H1 (cell line): ENCODE results near the gene LLGL1. TPM values are rescaled to one million over a fixed set of nuclear protein-coding genes. Genes with fewer than 3 reads are reported as not detected.

Source experiments
- CTCF ChIA-PET: fragments of 300-600 bp; sonication (Branson Sonifier 250); formaldehyde crosslinking; loops from one replicate; lab custom pipeline; 2021; ENCODE audit not compliant: partially characterized antibody; lab: Charles Lee
- POLR2A ChIA-PET: fragments of 300-600 bp; sonication (Branson Sonifier 250); formaldehyde crosslinking; loops from one replicate; lab custom pipeline; 2021; ENCODE audit warnings: inconsistent platforms; ENCODE audit not compliant: partially characterized antibody; lab: Charles Lee
- DNase-seq, 2 experiments: peaks; one replicate each; pipeline versions ENCODE4 v3.0.0 to v3.0.0-alpha.2; 2010 to 2022; ENCODE audit warnings: low spot score in 2 of 2, low read depth in 1 of 2, mixed read lengths in 1 of 2
- FAIRE-seq: peaks from 2 replicates; lab custom pipeline; 2011; peaks lifted over from hg19 to GRCh38; lab: Jason Lieb, UNC
- H2AFZ ChIP-seq: 2 replicates; pipeline ENCODE4 v1.8.1; 2012; ENCODE audit warnings: low read length, inconsistent platforms
- H2AK5ac ChIP-seq: 2 replicates; pipeline ENCODE4 v1.6.1; 2013; ENCODE audit warnings: low read depth, low read length
- H2BK120ac ChIP-seq: replicated peaks from 2 replicates; pipeline ENCODE3; 2013; ENCODE audit warnings: low read depth, low read length, inconsistent platforms
- H2BK12ac ChIP-seq: 2 replicates; pipeline ENCODE4 v1.6.1; 2013; ENCODE audit warnings: low read depth, low read length
- H2BK15ac ChIP-seq: 2 replicates; pipeline ENCODE4 v1.6.1; 2013; ENCODE audit warnings: low read length
- H2BK20ac ChIP-seq: 2 replicates; pipeline ENCODE4 v1.6.1; 2013; ENCODE audit warnings: low read length
- H2BK5ac ChIP-seq: 2 replicates; pipeline ENCODE4 v1.6.1; 2013; ENCODE audit warnings: low read depth, low read length
- H3K14ac ChIP-seq: 2 replicates; pipeline ENCODE4 v1.6.1; 2013; ENCODE audit warnings: inconsistent platforms; ENCODE audit not compliant: insufficient read length
- H3K18ac ChIP-seq: 2 replicates; pipeline ENCODE4 v1.6.1; 2013; ENCODE audit warnings: low read length; ENCODE audit errors: extremely low read depth
- H3K23ac ChIP-seq: 2 replicates; pipeline ENCODE4 v1.6.1; 2013; ENCODE audit warnings: inconsistent platforms; ENCODE audit not compliant: insufficient read length
- H3K23me2 ChIP-seq: 2 replicates; pipeline ENCODE4 v1.6.1; 2013; ENCODE audit warnings: low read depth, low read length
- H3K27ac ChIP-seq: 2 replicates; pipeline ENCODE4 v1.6.1; 2011; ENCODE audit warnings: low read depth, low read length, inconsistent platforms
- H3K27me3 ChIP-seq, 4 experiments: replicated peaks in 1 of 4; 1 replicate in 1 of 4; 2 replicates in 3 of 4; pipeline versions ENCODE4 v1.6.1 to v1.8.1; 2011 to 2013; ENCODE audit warnings: low read length in 3 of 4, mild to moderate bottlenecking in 3 of 4, inconsistent platforms in 2 of 4, mixed read lengths in 2 of 4, moderate library complexity in 1 of 4; ENCODE audit not compliant: control insufficient read depth in 3 of 4, insufficient read depth in 3 of 4; ENCODE audit errors: extremely low read depth in 1 of 4
- H3K36me3 ChIP-seq, 4 experiments: 2 replicates each; pipeline versions ENCODE4 v1.6.1 to v1.8.1; 2011 to 2013; ENCODE audit warnings: mild to moderate bottlenecking in 4 of 4, low read length in 3 of 4, moderate library complexity in 2 of 4, control low read depth in 1 of 4, inconsistent platforms in 1 of 4; ENCODE audit not compliant: insufficient read depth in 4 of 4, control insufficient read depth in 2 of 4
- H3K4ac ChIP-seq: replicated peaks from 2 replicates; pipeline ENCODE3; 2013; ENCODE audit warnings: low read length, low read depth, mixed read lengths, inconsistent platforms; ENCODE audit not compliant: insufficient read length
- H3K4me1 ChIP-seq, 4 experiments: replicated peaks in 1 of 4; 1 replicate in 1 of 4; 2 replicates in 3 of 4; pipeline versions ENCODE4 v1.6.1 to v1.8.1; 2011 to 2013; ENCODE audit warnings: low read length in 3 of 4, inconsistent platforms in 2 of 4, mixed read lengths in 1 of 4; ENCODE audit not compliant: insufficient read depth in 4 of 4, control insufficient read depth in 3 of 4
- H3K4me2 ChIP-seq, 2 experiments: 2 replicates each; pipeline versions ENCODE4 v1.6.1 to v1.8.1; 2011 to 2013; ENCODE audit warnings: low read depth in 2 of 2, low read length in 2 of 2, control low read depth in 1 of 2, inconsistent platforms in 1 of 2, mild to moderate bottlenecking in 1 of 2; ENCODE audit not compliant: insufficient read depth in 1 of 2
- H3K4me3 ChIP-seq, 4 experiments: fragments of 200-600, 300-600 bp in 1 of 4; sonication (generic), shearing (Covaris generic), sonication (Bioruptor Twin) in 1 of 4; 2 replicates each; pipeline versions ENCODE4 v1.5.1 to v1.8.1; 2011 to 2016; ENCODE audit warnings: low read length in 4 of 4, low read depth in 3 of 4, control low read depth in 2 of 4, inconsistent platforms in 2 of 4, mild to moderate bottlenecking in 2 of 4, mixed read lengths in 1 of 4, moderate library complexity in 1 of 4; ENCODE audit not compliant: insufficient read depth in 2 of 4; ENCODE audit errors: extremely low read depth in 1 of 4
- H3K56ac ChIP-seq: replicated peaks from 2 replicates; pipeline ENCODE3; 2013; ENCODE audit warnings: low read depth, mild to moderate bottlenecking, mixed read lengths, low read length, inconsistent platforms; ENCODE audit not compliant: insufficient read length
- H3K79me1 ChIP-seq: 2 replicates; pipeline ENCODE4 v1.6.1; 2013; ENCODE audit warnings: low read depth, low read length, control low read depth
- H3K79me2 ChIP-seq, 2 experiments: 2 replicates each; pipeline versions ENCODE4 v1.6.1 to v1.8.1; 2012 to 2013; ENCODE audit warnings: low read length in 2 of 2, mild to moderate bottlenecking in 2 of 2, inconsistent platforms in 1 of 2; ENCODE audit not compliant: insufficient read depth in 2 of 2, control insufficient read depth in 1 of 2
- H3K9ac ChIP-seq, 4 experiments: replicated peaks in 1 of 4; 1 replicate in 1 of 4; 2 replicates in 3 of 4; pipeline versions ENCODE4 v1.6.1 to v1.8.1; 2011 to 2013; ENCODE audit warnings: low read depth in 3 of 4, low read length in 3 of 4, control low read depth in 2 of 4, mild to moderate bottlenecking in 2 of 4, moderate library complexity in 2 of 4, inconsistent platforms in 1 of 4; ENCODE audit errors: extremely low read depth in 1 of 4
- H3K9me3 ChIP-seq, 2 experiments: 2 replicates each; pipeline versions ENCODE4 v1.6.1 to v1.8.1; 2012 to 2013; ENCODE audit warnings: mild to moderate bottlenecking in 2 of 2, moderate library complexity in 2 of 2, control low read depth in 1 of 2, inconsistent platforms in 1 of 2, low read depth in 1 of 2, low read length in 1 of 2, mixed read lengths in 1 of 2; ENCODE audit not compliant: insufficient read depth in 2 of 2
- H4K20me1 ChIP-seq, 2 experiments: replicated peaks in 1 of 2; 2 replicates each; pipeline versions ENCODE3 to v1.8.1; 2011 to 2013; ENCODE audit warnings: inconsistent platforms in 2 of 2, low read length in 2 of 2, mild to moderate bottlenecking in 1 of 2; ENCODE audit not compliant: insufficient read depth in 2 of 2, control insufficient read depth in 1 of 2
- H4K5ac ChIP-seq: 2 replicates; pipeline ENCODE4 v1.6.1; 2013; ENCODE audit warnings: low read length, low read depth, mixed read lengths, inconsistent platforms; ENCODE audit not compliant: insufficient read length
- H4K8ac ChIP-seq: 2 replicates; pipeline ENCODE4 v1.8.0; 2013; ENCODE audit warnings: mild to moderate bottlenecking, moderate library complexity, low read length, inconsistent platforms; ENCODE audit not compliant: insufficient read depth; ENCODE audit errors: extremely low read depth
- H4K91ac ChIP-seq: replicated peaks from 2 replicates; pipeline ENCODE3; 2013; ENCODE audit warnings: low read length, mixed read lengths, inconsistent platforms; ENCODE audit not compliant: insufficient read length
- BACH1 ChIP-seq: IDR thresholded peaks from 2 replicates; pipeline ENCODE4 v1.6.1; 2012; ENCODE audit warnings: low read length, improper control_type of control experiment
- GTF2F1 ChIP-seq: IDR thresholded peaks from 2 replicates; pipeline ENCODE4 v1.6.1; 2012; ENCODE audit warnings: low read depth, low read length, improper control_type of control experiment, borderline replicate concordance
- MAX ChIP-seq: IDR thresholded peaks from 2 replicates; pipeline ENCODE4 v1.6.1; 2012; ENCODE audit warnings: inconsistent platforms
- NRF1 ChIP-seq: IDR thresholded peaks from 2 replicates; pipeline ENCODE4 v1.6.1; 2011; ENCODE audit warnings: mild to moderate bottlenecking, low read depth, low read length, improper control_type of control experiment
- PHF8 ChIP-seq: fragments of 200-600 bp; sonication (generic); conservative IDR thresholded peaks from 2 replicates; pipeline ENCODE4 v1.7.1; 2012; ENCODE audit warnings: low read depth, mild to moderate bottlenecking, inconsistent platforms, low read length, moderate library complexity
- POU5F1 ChIP-seq: IDR thresholded peaks from 2 replicates; pipeline ENCODE4 v1.6.1; 2011; ENCODE audit warnings: low read depth, mild to moderate bottlenecking, low read length, moderate library complexity
- RXRA ChIP-seq: IDR thresholded peaks from 2 replicates; pipeline ENCODE4 v1.6.1; 2011; ENCODE audit warnings: low read depth, mild to moderate bottlenecking, low read length, moderate library complexity; ENCODE audit not compliant: insufficient read depth
- SP2 ChIP-seq: IDR thresholded peaks from 2 replicates; pipeline ENCODE4 v1.6.1; 2012; ENCODE audit warnings: mild to moderate bottlenecking, low read length, inconsistent platforms
- SRF ChIP-seq: IDR thresholded peaks from 2 replicates; pipeline ENCODE4 v1.6.1; 2011; ENCODE audit warnings: mild to moderate bottlenecking, low read depth, low read length, moderate library complexity
- TEAD4 ChIP-seq: IDR thresholded peaks from 2 replicates; pipeline ENCODE4 v1.6.1; 2012; ENCODE audit warnings: low read depth, low read length, inconsistent platforms, mixed read lengths
- WGBS, 2 experiments: shearing (Covaris generic) in 1 of 2; methylation state at CpG; one replicate each; pipeline versions ENCODE4 v1.1.6 to v1.1.7; 2013 to 2015; ENCODE audit warnings: low lambda C conversion rate in 2 of 2, mixed read lengths in 2 of 2, inconsistent platforms in 1 of 2, low coverage in 1 of 2, missing lambda C conversion rate in 1 of 2; ENCODE audit not compliant: insufficient replicate concordance in 2 of 2, insufficient coverage in 1 of 2, insufficient read length in 1 of 2; ENCODE audit errors: extremely low coverage in 1 of 2, missing lambda C conversion rate in 1 of 2; 5-methylcytosine and 5-hydroxymethylcytosine counted together
- polyA plus RNA-seq, 7 experiments: library from polyadenylated mRNA; depleted of rRNA in 3 of 7; stranded (reverse) in 5 of 7; unstranded in 2 of 7; fragments of >200 nt in 5 of 7; fragments of 200-250 nt in 2 of 7; gene quantifications; 1 replicate in 5 of 7; 2 replicates in 1 of 7; 4 replicates in 1 of 7; pipeline versions ENCODE4 v1.2.1 to v1.2.3, GENCODE V29; 2011 to 2013; ENCODE audit warnings: missing spikeins in 2 of 7, mixed read lengths in 2 of 7
- total RNA-seq: library from RNA; stranded (reverse); fragmentation: NEBNext Ultra II Directional; extraction: Animal tissue kit (Norgen Biotek cat#: 25700); gene quantifications from 2 replicates; pipeline ENCODE4 v1.2.1, GENCODE V29; 2021

The LLGL1 gene
- total and polyA plus RNA-seq, 2 of the 8 experiments (the other 6 are each of a cell fraction or from before 2014, with no cell fraction given): 71.3 to 107 TPM

GRCh38 chr17:18187821-18188761, 37.3 kb upstream of the LLGL1 start:
- WGBS, 2 experiments: 91% methylated on average over 9 of the region's 9 CpGs; no CpG with 5 or more reads in 1 of the 2 experiments
- H2AFZ ChIP-seq: no peak overlapping the region
- H3K4ac ChIP-seq: no peak overlapping the region
- H2BK5ac ChIP-seq: no peak overlapping the region
- H3K14ac ChIP-seq: no peak overlapping the region
- H3K36me3 ChIP-seq: peaks cover 3 to 20% (median 9%) of the 10 kb centered on the region in 4 experiments; a peak in 5 of 8 replicates
- H3K27me3 ChIP-seq: no peaks in the 10 kb centered on the region
- peaks cover 46 to 85% of the 10 kb centered on the region in 2 experiments for H3K79me2 ChIP-seq
- no peak overlapping the region for H2BK120ac ChIP-seq
- no peak overlapping the region for H4K91ac ChIP-seq
- H3K9ac ChIP-seq: no peak overlapping the region
- H3K79me1 ChIP-seq: peaks cover 33% of the 10 kb centered on the region
- DNase-seq: no peak
- H3K4me1 ChIP-seq: peaks cover 2 to 21% (median 6%) of the 10 kb centered on the region in 4 experiments; a peak in 6 of 7 replicates
- H2BK15ac ChIP-seq: no peak overlapping the region
- no peak overlapping the region for H3K4me3 ChIP-seq
- no peak overlapping the region for H3K18ac ChIP-seq
- no peak overlapping the region for H3K56ac ChIP-seq
- peak overlapping the region in 1 of 2 experiments; percentile 68; a peak in 1 of 4 replicates for H3K4me2 ChIP-seq
- peaks cover 36 to 43% of the 10 kb centered on the region in 2 experiments for H4K20me1 ChIP-seq
- no peak for FAIRE-seq
- ChIA-PET POLR2A (interaction anchor here (1.2 to 1.3 kb wide), 2 partner anchors 11 to 59 kb away, joined by 3 to 5 read pairs; no protein-coding TSS in a partner anchor), CTCF (interaction anchor here (0.7 to 11.2 kb wide), 6 partner anchors 14 to 96 kb away, joined by 3 to 122 read pairs (median 22); no protein-coding TSS in a partner anchor)
- H2BK12ac ChIP-seq: no peak overlapping the region
- no peak overlapping the region for H4K8ac ChIP-seq
- no peak overlapping the region for H3K23ac ChIP-seq
- H3K23me2 ChIP-seq: peaks cover 13% of the 10 kb centered on the region; the same call in 1 of the 2 replicates
- TF ChIP-seq RXRA (no peak), BACH1 (no peak), NRF1 (no peak), PHF8 (no peak), TEAD4 (no peak), SP2 (no peak), MAX (no peak), GTF2F1 (no peak), POU5F1 (no peak), SRF (no peak)
- no peaks in the 10 kb centered on the region for H3K9me3 ChIP-seq
- no peak overlapping the region for H3K27ac ChIP-seq
- H4K5ac ChIP-seq: no peak overlapping the region
- H2BK20ac ChIP-seq: no peak overlapping the region
- H2AK5ac ChIP-seq: no peak overlapping the region
